Endothelial cell of umbilical vein (primary cell): Measurements from ENCODE around the gene SEMA4D. TPM values are rescaled to one million over a fixed set of nuclear protein-coding genes. Genes with fewer than 3 reads are reported as not detected.

Source experiments
- BruUV-seq: library from RNA; stranded (reverse); fragments of 400-500 nt; replicated peaks from 2 replicates; lab custom pipeline; 2021; lab: Mats Ljungman, UMichigan
- CTCF ChIA-PET: fragments of 300-600, 350-600 bp; sonication (Branson Sonifier 250); formaldehyde crosslinking; loops from one replicate; lab custom pipeline; 2021; ENCODE audit warnings: antibody characterized with exemption, inconsistent platforms; lab: Charles Lee
- POLR2A ChIA-PET: fragments of 300-600, 350-600 bp; sonication (Branson Sonifier 250); formaldehyde crosslinking; loops from one replicate; lab custom pipeline; 2021; ENCODE audit warnings: antibody characterized with exemption, inconsistent platforms; lab: Charles Lee
- DNase-seq: peaks from one replicate; pipeline ENCODE4 v3.0.0-alpha.2; 2011; ENCODE audit warnings: low read depth, low spot score
- FAIRE-seq: peaks from 2 replicates; lab custom pipeline; 2011; peaks lifted over from hg19 to GRCh38; lab: Jason Lieb, UNC
- H2AFZ ChIP-seq: 2 replicates; pipeline ENCODE4 v1.6.0; 2012; ENCODE audit warnings: low read depth, low read length, control low read depth, inconsistent platforms
- H3K27ac ChIP-seq: 2 replicates; pipeline ENCODE4 v1.5.1; 2011; ENCODE audit warnings: low read depth, mild to moderate bottlenecking, control low read depth, low read length, moderate library complexity; ENCODE audit not compliant: insufficient read depth
- H3K27me3 ChIP-seq, 2 experiments: 2 replicates each; pipeline versions ENCODE4 v1.6.0 to v1.6.1; 2011; ENCODE audit warnings: low read length in 2 of 2, mixed read lengths in 1 of 2; ENCODE audit not compliant: control insufficient read depth in 2 of 2, insufficient read depth in 2 of 2
- H3K36me3 ChIP-seq, 2 experiments: 2 replicates in 1 of 2; 3 replicates in 1 of 2; pipeline ENCODE4 v1.5.1; 2011; ENCODE audit warnings: low read length in 2 of 2, mild to moderate bottlenecking in 1 of 2, moderate library complexity in 1 of 2; ENCODE audit not compliant: control insufficient read depth in 2 of 2, insufficient read depth in 2 of 2; ENCODE audit errors: extremely low read depth in 1 of 2
- H3K4me1 ChIP-seq: 3 replicates; pipeline ENCODE4 v1.5.1; 2011; ENCODE audit warnings: mild to moderate bottlenecking, low read length; ENCODE audit not compliant: control insufficient read depth, insufficient read depth; ENCODE audit errors: extremely low read depth
- H3K4me2 ChIP-seq: 2 replicates; pipeline ENCODE4 v1.6.1; 2011; ENCODE audit warnings: low read length, control low read depth, mixed read lengths; ENCODE audit not compliant: insufficient read depth
- H3K4me3 ChIP-seq, 3 experiments: fragments of 200-600 bp in 1 of 3; sonication (generic), shearing (Covaris generic) in 1 of 3; replicated peaks in 1 of 3; 2 replicates each; pipeline ENCODE4 v1.5.1; 2011 to 2016; ENCODE audit warnings: control low read depth in 3 of 3, low read length in 3 of 3, mild to moderate bottlenecking in 2 of 3, inconsistent platforms in 1 of 3, low read depth in 1 of 3, moderate library complexity in 1 of 3; ENCODE audit not compliant: insufficient read depth in 1 of 3
- H3K79me2 ChIP-seq: 2 replicates; pipeline ENCODE4 v1.6.0; 2012; ENCODE audit warnings: low read length, inconsistent platforms; ENCODE audit not compliant: control insufficient read depth, insufficient read depth
- H3K9ac ChIP-seq: replicated peaks from 2 replicates; pipeline ENCODE3; 2011; ENCODE audit warnings: low read length, control low read depth; ENCODE audit not compliant: insufficient read depth; ENCODE audit errors: extremely low read depth
- H3K9me1 ChIP-seq: replicated peaks from 3 replicates; pipeline ENCODE4 v1.6.0; 2011; ENCODE audit warnings: mild to moderate bottlenecking, low read length; ENCODE audit not compliant: control insufficient read depth, insufficient read depth; ENCODE audit errors: extremely low read depth
- H3K9me3 ChIP-seq: replicated peaks from 2 replicates; pipeline ENCODE4 v1.5.1; 2012; ENCODE audit warnings: low read length, inconsistent platforms; ENCODE audit not compliant: control insufficient read depth, insufficient read depth
- H4K20me1 ChIP-seq: replicated peaks from 2 replicates; pipeline ENCODE3; 2011; ENCODE audit warnings: mild to moderate bottlenecking, low read length; ENCODE audit not compliant: control insufficient read depth, insufficient read depth; ENCODE audit errors: extremely low read depth
- CTCF ChIP-seq, 2 donors: IDR thresholded peaks; 1 replicate in 1 of 2; 2 replicates in 1 of 2; pipeline ENCODE4 v1.5.1; 2011; ENCODE audit warnings: low read length in 2 of 2, mild to moderate bottlenecking in 2 of 2, moderate library complexity in 2 of 2, control low read depth in 1 of 2, inconsistent platforms in 1 of 2, low read depth in 1 of 2; ENCODE audit not compliant: insufficient read depth in 1 of 2; ENCODE audit errors: extremely low read depth in 1 of 2
- EZH2 ChIP-seq: IDR thresholded peaks from 2 replicates; pipeline ENCODE4 v1.6.1; 2012; ENCODE audit warnings: borderline replicate concordance, low read depth, mild to moderate bottlenecking, moderate library complexity, low read length, inconsistent platforms; ENCODE audit not compliant: severe bottlenecking
- FOS ChIP-seq: IDR thresholded peaks from 2 replicates; pipeline ENCODE4 v1.6.1; 2011; ENCODE audit warnings: mild to moderate bottlenecking, low read length, moderate library complexity, borderline replicate concordance; ENCODE audit not compliant: insufficient read depth
- GATA2 ChIP-seq: IDR thresholded peaks from 2 replicates; pipeline ENCODE4 v1.7.0; 2011; ENCODE audit warnings: low read depth, mild to moderate bottlenecking, moderate library complexity, mixed read lengths, low read length; ENCODE audit not compliant: insufficient read length, insufficient read depth
- JUN ChIP-seq: IDR thresholded peaks from 2 replicates; pipeline ENCODE4 v1.6.1; 2011; ENCODE audit warnings: borderline replicate concordance, low read depth; ENCODE audit not compliant: insufficient read length, insufficient read depth
- MAX ChIP-seq: IDR thresholded peaks from 2 replicates; pipeline ENCODE4 v1.6.1; 2011; ENCODE audit not compliant: insufficient read depth, insufficient read length
- MYC ChIP-seq: IDR thresholded peaks from one replicate; pipeline ENCODE4 v1.6.1; 2011; ENCODE audit warnings: mild to moderate bottlenecking, low read depth, low read length
- POLR2A ChIP-seq: IDR thresholded peaks from 2 replicates; pipeline ENCODE4 v1.6.1; 2012; ENCODE audit warnings: low read depth, mild to moderate bottlenecking, control low read depth, low read length
- POLR2AphosphoS5 ChIP-seq: IDR thresholded peaks from 2 replicates; pipeline ENCODE4 v1.6.1; 2012; ENCODE audit warnings: low read depth, mild to moderate bottlenecking, control low read depth, low read length, moderate library complexity; ENCODE audit not compliant: insufficient read depth
- dilution Hi-C: fragments of 300-500 bp; cut with MboI; formaldehyde crosslinking; loops from one replicate; pipeline ENCODE4 v1.15.0; 2019; ENCODE audit warnings: low sequenced_read_pairs; ENCODE audit not compliant: extremely low pct_ligation_motif_present
- intact Hi-C: fragments of 100-400 bp; cut with micrococcal nuclease; formaldehyde crosslinking; loops from one replicate; pipeline ENCODE4 v1.10.0; 2022
- polyA plus RNA-seq, 4 experiments: library from polyadenylated mRNA; depleted of rRNA in 3 of 4; stranded (reverse) in 3 of 4; unstranded in 1 of 4; fragments of >200 nt; gene quantifications; 2 replicates each; pipeline versions ENCODE4 v1.2.1 to v1.2.3, GENCODE V29; 2011 to 2012; ENCODE audit warnings: missing spikeins in 1 of 4
- total RNA-seq: library from RNA; stranded (reverse); gene quantifications from 2 replicates; pipeline ENCODE4 v1.2.3, GENCODE V29; 2021

The SEMA4D gene
- total and polyA plus RNA-seq, 2 donors (not counting 3 experiments of a cell fraction or from before 2014, with no cell fraction given): 3.9 to 15.7 TPM

GRCh38 chr9:89547000-89547399 is 49.1 kb upstream of the SEMA4D start:
- Histone ChIP-seq H3K4me1 (no peaks in the 10 kb centered on the region), H4K20me1 (peaks cover 2% of the 10 kb centered on the region), H3K36me3 (no peaks in the 10 kb centered on the region), H2AFZ (no peak overlapping the region), H3K27ac (no peak overlapping the region), H3K9me1 (no peaks in the 10 kb centered on the region), H3K4me3 (no peak overlapping the region), H3K4me2 (no peak overlapping the region), H3K27me3 (peaks cover 0 to 4% of the 10 kb centered on the region in 2 experiments), H3K79me2 (no peaks in the 10 kb centered on the region), H3K9ac (no peak overlapping the region), H3K9me3 (no peaks in the 10 kb centered on the region)
- ChIA-PET POLR2A (no interaction called here), CTCF (no interaction called here)
- intact Hi-C loops (loop anchor here (5.0 kb wide), 2 partner anchors 170 to 1595 kb away; no protein-coding TSS in a partner anchor), dilution Hi-C loops (no loop called here)
- no peak for DNase-seq
- FAIRE-seq: no peak
- BruUV-seq: no TSS peak
- no peak for TF ChIP-seq CTCF (IDR thresholded peaks at IDR 0.05; ENCODE audit: extremely low read depth in 1 of 2, insufficient read depth in 1 of 2, low read depth in 1 of 2, low read length in 2 of 2)
- TF ChIP-seq MYC: no peak
- TF ChIP-seq POLR2A: no peak
- no peak for TF ChIP-seq GATA2
- no peak for TF ChIP-seq JUN
- no peak for TF ChIP-seq FOS
- no peak for TF ChIP-seq EZH2
- no peak for TF ChIP-seq POLR2AphosphoS5
- no peak for TF ChIP-seq MAX
